Femur (tissue), 1 donor: ENCODE measurements around the gene NPL.

ENCODE experiments used
- DNase-seq: peaks from one replicate; pipeline ENCODE4 v3.0.0-alpha.2; 2017

Gene NPL

DNA sequence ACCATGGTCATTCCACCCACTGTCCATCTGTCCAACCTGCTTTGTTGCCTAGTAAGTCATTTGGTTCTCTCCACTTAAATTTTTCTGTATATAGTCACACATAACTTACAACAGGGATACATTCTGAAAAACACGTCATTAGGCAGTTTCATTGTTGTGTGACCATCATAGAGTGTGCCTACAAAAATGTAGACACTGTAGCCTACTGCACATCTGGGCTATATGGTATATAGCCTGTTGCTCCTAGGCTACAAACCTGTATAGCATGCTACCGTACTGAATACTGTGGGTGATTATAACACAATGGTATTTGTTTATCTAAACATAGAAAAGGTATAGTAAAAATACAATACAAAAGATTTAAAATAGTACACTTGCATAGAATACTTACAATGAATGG is 10.0 kb upstream of the NPL start:
- no peak for DNase-seq

DNA sequence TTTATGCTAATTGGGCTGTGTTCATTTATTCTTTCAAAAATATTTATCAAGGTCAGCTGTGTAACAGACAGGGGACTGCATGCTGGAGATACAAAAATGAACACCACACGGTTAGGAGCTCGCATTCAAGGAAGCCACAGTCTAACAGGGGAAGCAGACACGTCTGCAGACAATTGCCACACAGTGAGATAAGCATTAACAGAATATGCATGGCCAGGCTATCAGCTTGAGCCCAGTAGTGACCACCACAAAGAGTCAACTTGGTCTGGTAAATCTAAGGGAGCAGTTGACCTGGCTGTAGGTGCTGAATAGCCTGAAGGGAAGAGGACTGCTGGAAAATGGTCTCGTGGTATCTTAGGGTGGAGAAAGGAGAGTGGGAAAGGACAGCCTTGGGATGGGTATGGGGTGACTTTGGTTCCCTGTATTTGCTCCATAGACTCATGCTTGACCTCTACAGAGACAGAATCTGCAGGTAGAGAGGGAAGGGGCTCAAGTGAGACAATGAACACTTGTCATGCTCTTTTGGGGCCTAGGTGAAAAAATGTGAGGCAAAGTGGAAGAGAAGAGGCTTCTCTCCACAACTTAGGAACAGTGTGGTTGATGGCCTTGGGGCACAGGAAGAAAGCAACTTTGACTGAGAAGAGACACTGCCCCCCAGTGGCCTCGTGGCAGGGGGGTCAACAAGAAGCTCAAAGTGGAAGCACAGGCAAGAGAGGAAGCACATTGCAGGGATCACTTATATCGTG is 7.6 kb upstream of the NPL start:
- peak; percentile 80 for DNase-seq

GRCh38 chr1:182782587-182782913 is 7.0 kb upstream of the NPL start:
- no peak for DNase-seq

DNA sequence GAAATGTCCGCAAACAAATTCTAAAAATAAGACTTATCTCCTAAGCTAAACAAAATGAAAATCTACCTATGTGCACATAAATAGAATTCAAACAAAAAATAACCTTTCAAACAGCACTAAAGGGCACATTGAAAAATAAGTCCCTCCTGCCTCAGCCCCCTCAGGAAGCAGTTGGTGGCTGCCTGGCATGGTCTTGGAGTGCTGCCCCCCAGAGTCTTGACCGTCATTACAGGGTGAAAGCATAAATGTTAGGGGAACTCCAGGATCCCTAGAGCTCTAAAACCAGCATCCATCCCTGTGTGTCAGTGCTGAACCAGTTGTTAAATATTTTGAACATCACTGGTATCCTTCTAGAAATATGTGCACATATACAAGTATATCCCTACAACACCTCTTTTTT is 6.5 kb upstream of the NPL start:
- DNase-seq, result no peak

DNA sequence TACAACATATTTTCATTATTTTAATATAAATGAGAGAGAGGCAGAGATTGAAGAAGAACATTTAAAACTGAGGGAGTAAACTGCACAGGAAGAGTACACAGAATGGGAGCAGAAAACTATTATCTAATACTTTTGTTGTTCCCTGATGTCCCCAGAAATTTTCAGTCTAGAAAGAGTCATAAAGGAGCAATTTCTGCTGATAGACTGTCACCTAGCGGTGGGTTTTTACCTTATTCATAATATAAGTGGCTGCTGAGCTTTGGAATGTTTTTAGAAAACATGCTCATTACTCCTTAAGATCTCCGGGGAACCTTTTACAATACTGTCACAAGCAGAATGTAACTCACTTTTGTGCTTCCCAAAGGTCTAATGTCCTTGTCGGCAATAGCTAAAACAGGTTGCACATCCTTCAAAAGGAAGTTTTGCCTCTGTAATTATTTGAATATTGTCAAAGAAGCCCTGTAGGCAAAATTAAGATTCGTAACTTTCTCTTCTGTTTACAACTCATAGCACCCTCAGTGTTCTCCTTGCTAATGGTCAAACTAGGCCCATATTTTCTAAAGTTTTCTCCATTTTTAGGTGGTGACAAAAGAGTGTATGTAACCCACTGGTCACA is 4.9 kb upstream of the NPL start:
- DNase-seq, result no peak

GRCh38 chr1:182785181-182785580 is 4.4 kb upstream of the NPL start:
- DNase-seq, result no peak

DNA sequence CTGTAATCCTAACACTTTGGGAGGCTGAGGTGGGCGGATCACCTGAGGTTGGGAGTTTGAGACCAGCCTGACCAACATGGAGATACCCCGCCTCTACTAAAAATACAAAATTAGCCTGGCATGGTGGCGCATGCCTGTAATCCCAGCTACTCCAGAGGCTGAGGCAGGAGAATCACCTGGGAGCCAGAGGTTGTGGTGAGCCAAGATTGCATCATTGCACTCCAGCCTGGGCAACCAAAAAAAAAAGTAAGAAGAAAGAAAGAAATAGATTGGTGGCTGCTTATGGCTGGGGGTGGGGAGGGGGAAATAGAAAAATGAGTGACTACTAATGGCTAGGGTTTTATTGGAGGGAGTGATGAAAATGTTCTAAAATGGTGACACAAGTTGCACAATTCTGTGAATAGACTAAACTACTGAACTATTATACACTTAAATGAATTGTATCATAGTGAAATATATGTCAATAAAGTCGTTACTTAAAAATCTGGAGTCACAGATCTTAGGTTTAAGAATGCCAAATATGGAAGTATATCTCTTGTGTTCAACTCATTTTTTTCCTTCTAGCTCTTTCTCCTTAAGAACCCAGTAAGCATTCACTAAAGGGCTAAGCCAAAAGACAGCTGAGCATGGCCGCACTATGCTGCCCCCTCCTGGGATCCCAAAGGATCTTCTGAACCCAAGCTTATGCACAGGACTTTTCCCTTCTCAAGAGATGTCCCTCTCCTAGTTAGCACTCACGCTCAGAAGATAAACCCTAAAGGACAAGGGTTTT is 3.2 kb upstream of the NPL start:
- DNase-seq, result peak; percentile 67

DNA sequence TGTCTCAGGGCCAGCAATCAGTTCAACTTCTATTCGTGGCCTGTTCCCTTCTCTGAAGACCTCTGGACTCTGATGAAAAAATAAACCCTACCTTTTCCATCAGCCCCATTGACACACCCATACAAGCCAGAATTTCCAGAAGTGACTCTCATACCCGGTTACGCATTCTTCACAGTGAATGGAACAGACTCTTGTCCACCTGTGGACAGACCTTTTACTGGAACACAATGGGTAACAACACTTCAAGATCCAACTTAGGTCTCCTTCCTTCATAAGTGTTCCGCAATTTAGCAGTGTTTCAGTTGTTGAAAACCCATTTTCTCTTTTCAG is 2.6 kb upstream of the NPL start:
- DNase-seq, result no peak

DNA sequence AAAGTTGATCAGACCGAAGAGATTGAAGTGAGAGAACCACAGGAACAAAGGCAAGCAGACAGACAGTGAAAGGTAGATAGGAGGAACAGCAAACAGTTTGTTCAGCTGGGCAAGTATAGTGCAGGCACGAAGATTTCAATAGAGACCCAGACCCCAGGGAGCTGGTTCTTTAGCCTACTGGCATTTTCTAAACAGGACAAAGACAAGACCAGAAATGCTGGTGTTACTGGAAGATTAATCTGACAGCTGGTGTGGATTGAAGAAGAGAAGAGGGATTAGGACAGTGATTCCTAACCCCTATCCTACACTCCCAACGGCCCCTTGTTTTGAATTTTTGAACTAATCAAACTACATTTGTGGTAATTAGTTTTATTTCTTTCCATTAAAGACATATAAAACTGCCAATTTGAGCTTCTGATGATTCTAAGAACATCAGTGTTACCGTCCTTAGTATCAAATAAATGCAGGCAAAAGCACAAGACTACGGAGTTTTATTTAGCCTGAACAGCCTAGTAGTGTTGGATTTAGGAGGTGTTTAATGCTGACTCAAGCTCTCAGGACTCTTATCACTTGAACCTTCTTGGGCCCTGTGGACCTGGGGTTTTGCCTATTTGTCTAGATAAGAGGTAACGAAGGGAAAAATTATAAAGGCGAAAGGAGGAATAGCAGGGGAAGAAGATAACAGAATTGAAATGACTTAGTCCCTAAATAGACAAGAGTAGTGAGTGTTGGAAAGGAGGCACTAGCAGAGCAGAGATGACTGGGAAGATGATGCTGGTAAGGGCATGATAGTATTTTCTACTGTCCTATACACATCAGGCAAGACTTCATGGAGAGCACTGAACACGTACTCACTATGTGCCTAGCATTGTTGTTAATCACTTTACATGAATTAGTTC is 2.0 kb downstream of the NPL start:
- DNase-seq, result no peak

GRCh38 chr1:182794091-182794490 is 4.5 kb downstream of the NPL start:
- no peak for DNase-seq

DNA sequence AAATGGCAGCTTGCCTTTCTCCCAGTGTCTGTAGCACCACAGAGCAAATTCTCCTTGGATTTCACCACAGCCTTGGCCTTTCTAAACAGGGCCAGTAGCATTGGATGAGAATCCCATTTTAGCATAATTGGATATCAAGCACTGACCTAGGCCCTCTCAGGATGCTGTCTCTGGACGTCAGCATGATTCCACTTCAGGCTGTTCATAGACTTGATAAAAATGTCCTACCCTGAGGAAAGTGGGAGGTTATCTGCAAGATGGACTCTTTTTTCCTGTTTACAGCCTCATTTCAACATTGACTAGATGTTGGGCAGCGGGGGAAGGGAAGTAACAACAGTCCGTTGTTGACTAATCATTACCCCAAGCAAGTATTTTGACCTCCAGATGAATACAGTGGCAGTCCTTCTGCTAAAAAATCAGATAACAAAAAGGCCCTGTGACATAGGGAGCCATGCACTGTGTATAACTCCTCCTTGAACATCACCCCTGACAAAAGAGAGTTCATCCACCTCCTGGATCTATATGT is 5.2 kb downstream of the NPL start:
- DNase-seq, result no peak

- no peak for DNase-seq
Measured at GRCh38 chr1:182795563-182796228, 6.1 kb downstream of the NPL start.

GRCh38 chr1:182802006-182802803 is 12.6 kb downstream of the NPL start:
- DNase-seq, result no peak

DNA sequence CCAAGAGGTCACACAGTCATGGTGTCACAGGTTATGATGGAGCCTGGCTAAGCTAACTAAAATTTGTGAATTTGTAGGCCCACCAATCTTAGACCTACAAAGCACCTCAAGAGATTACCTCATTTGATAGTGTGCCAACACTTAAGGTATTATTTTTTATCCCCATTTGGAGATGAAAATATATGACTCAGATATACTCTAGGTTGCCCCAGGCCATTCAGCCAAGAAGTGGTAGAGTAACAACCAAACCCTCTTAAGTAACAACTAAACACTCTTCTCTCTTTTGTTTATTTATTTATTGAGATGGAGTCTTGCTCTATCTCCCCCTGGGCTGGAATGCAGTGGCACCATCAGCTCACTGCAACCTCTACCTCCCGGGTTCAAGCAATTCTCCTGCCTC is 14.3 kb downstream of the NPL start:
- no peak for DNase-seq

- DNase-seq, result no peak
Measured at GRCh38 chr1:182806015-182806678, 16.6 kb downstream of the NPL start.

- DNase-seq, result no peak
Measured at GRCh38 chr1:182807907-182808306, 18.3 kb downstream of the NPL start.

- no peak for DNase-seq
Measured at GRCh38 chr1:182809414-182809957, 19.9 kb downstream of the NPL start.

- no peak for DNase-seq
Measured at GRCh38 chr1:182811975-182812722, 22.6 kb downstream of the NPL start.

- DNase-seq, result no peak
Measured at GRCh38 chr1:182816863-182817262, 27.3 kb downstream of the NPL start.

DNA sequence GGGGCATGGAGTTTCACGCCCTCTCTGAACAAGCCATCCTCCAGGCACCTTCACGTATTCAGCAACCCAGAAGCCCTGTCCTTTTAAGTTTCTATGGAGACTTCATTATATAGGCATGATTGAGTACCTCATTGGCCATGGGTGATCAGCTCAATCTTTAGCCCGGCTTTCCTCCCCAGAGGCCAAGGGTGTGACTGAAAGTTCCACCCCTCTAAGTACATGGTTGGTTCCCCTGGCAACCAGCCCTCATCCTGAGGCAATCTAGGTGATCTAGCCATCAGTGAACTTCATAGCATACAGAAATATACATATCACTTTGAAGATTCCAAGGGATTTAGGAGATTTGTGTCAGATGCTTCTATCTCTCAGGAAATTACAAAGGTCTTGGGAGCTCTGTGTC is 28.2 kb downstream of the NPL start:
- no peak for DNase-seq
